HCT116 (cell line): Measurements from ENCODE around the gene LRIG3. TPM values are rescaled to one million over a fixed set of nuclear protein-coding genes. Genes with fewer than 3 reads are reported as not detected.

Source experiments
- ATAC-seq: fragments of 200-7000 bp; cut with Tn5 transposase; 2 replicates; pipeline ENCODE4 v1.9.1; 2020; ENCODE audit warnings: mild to moderate bottlenecking, moderate library complexity
- BruUV-seq: library from RNA; stranded (reverse); fragments of 400-500 nt; replicated peaks from 2 replicates; lab custom pipeline; 2021; lab: Mats Ljungman, UMichigan
- CTCF ChIA-PET: fragments of 300-600 bp; sonication (Branson Sonifier 250); formaldehyde crosslinking; loops from one replicate; lab custom pipeline; 2021; ENCODE audit warnings: antibody characterized with exemption; lab: Charles Lee
- POLR2A ChIA-PET: fragments of 300-600, 350-600 bp; sonication (Branson Sonifier 250); formaldehyde crosslinking; loops from one replicate; lab custom pipeline; 2021; ENCODE audit warnings: antibody characterized with exemption; lab: Charles Lee
- RAD21 ChIA-PET, 2 experiments: fragments of 300-600 bp; sonication (Branson Sonifier 250); formaldehyde crosslinking; loops; one replicate each; lab custom pipeline; 2023; ENCODE audit warnings: low total read pairs in 2 of 2; ENCODE audit not compliant: uncharacterized antibody in 2 of 2, unreplicated experiment in 2 of 2, low non-redundant PET in 1 of 2; lab: Charles Lee
- DNase-seq: peaks from one replicate; pipeline ENCODE4 v3.0.0-alpha.2; 2010; ENCODE audit warnings: low read depth, low spot score
- H2AFZ ChIP-seq: fragments of 200-600 bp; shearing (Covaris generic), sonication (generic); 2 replicates; pipeline ENCODE4 v1.6.1; 2017; ENCODE audit warnings: low read depth, mixed run types, mixed read lengths, antibody characterized with exemption, low read length; ENCODE audit not compliant: poor library complexity, severe bottlenecking
- H3K27ac ChIP-seq: 2 replicates; pipeline ENCODE4 v1.5.1; 2012; ENCODE audit warnings: low read depth, low read length
- H3K27me3 ChIP-seq: fragments of 200-600 bp; sonication (generic); 2 replicates; pipeline ENCODE4 v1.6.1; 2016; ENCODE audit warnings: mixed run types, low read length, mixed read lengths; ENCODE audit not compliant: insufficient read depth
- H3K36me3 ChIP-seq, 2 experiments: fragments of 200-500 bp in 1 of 2; fragments of 200-600 bp in 1 of 2; sonication (Bioruptor generic) in 1 of 2; sonication (generic) in 1 of 2; 2 replicates each; pipeline versions ENCODE4 v1.5.1 to v1.6.1; 2014 to 2016; ENCODE audit warnings: low read length in 2 of 2, inconsistent platforms in 1 of 2, mixed read lengths in 1 of 2, mixed run types in 1 of 2; ENCODE audit not compliant: insufficient read depth in 2 of 2, control insufficient read depth in 1 of 2
- H3K4me1 ChIP-seq, 2 experiments: fragments of 200-600 bp in 1 of 2; sonication (generic) in 1 of 2; 2 replicates each; pipeline versions ENCODE4 v1.5.1 to v1.6.1; 2012 to 2017; ENCODE audit warnings: low read length in 2 of 2, inconsistent platforms in 1 of 2, mild to moderate bottlenecking in 1 of 2, mixed read lengths in 1 of 2, mixed run types in 1 of 2, moderate library complexity in 1 of 2; ENCODE audit not compliant: insufficient read depth in 2 of 2, control insufficient read depth in 1 of 2
- H3K4me2 ChIP-seq: fragments of 200-600 bp; sonication (generic); 2 replicates; pipeline ENCODE4 v1.6.1; 2017; ENCODE audit warnings: mixed run types, low read length, mixed read lengths
- H3K4me3 ChIP-seq, 2 experiments: fragments of 200-600 bp in 1 of 2; sonication (generic) in 1 of 2; replicated peaks in 1 of 2; 2 replicates each; pipeline ENCODE4 v1.5.1; 2011 to 2016; ENCODE audit warnings: low read length in 2 of 2, control low read depth in 1 of 2, low read depth in 1 of 2, mild to moderate bottlenecking in 1 of 2, mixed read lengths in 1 of 2, mixed run types in 1 of 2
- H3K79me2 ChIP-seq: fragments of 200-600 bp; sonication (generic); 2 replicates; pipeline ENCODE4 v1.6.1; 2017; ENCODE audit warnings: mild to moderate bottlenecking, mixed run types, low read length, moderate library complexity, mixed read lengths; ENCODE audit not compliant: insufficient read depth
- H3K9ac ChIP-seq: fragments of 200-600 bp; sonication (generic); 2 replicates; pipeline ENCODE4 v1.6.1; 2016; ENCODE audit warnings: low read length, mixed read lengths
- H3K9me2 ChIP-seq: fragments of 200-600 bp; sonication (generic), shearing (Covaris generic); 2 replicates; pipeline ENCODE4 v1.6.1; 2017; ENCODE audit warnings: mixed run types, mild to moderate bottlenecking, moderate library complexity; ENCODE audit not compliant: insufficient read depth
- H3K9me3 ChIP-seq, 2 experiments: fragments of 200-500 bp in 1 of 2; fragments of 200-600 bp in 1 of 2; sonication (Bioruptor generic) in 1 of 2; sonication (generic) in 1 of 2; 2 replicates each; pipeline ENCODE4 v1.6.1; 2014 to 2017; ENCODE audit warnings: low read length in 2 of 2, mixed read lengths in 2 of 2, inconsistent platforms in 1 of 2, low read depth in 1 of 2, mild to moderate bottlenecking in 1 of 2, mixed run types in 1 of 2, moderate library complexity in 1 of 2; ENCODE audit not compliant: control insufficient read depth in 1 of 2, insufficient read depth in 1 of 2
- H4K20me1 ChIP-seq: fragments of 200-600 bp; sonication (generic), shearing (Covaris generic); 2 replicates; pipeline ENCODE4 v1.6.1; 2017; ENCODE audit warnings: mixed run types, mild to moderate bottlenecking, moderate library complexity; ENCODE audit not compliant: insufficient read depth
- CBX3 ChIP-seq: IDR thresholded peaks from 2 replicates; pipeline ENCODE4 v1.6.1; 2012; ENCODE audit warnings: low read depth
- CEBPB ChIP-seq: IDR thresholded peaks from 2 replicates; pipeline ENCODE4 v1.6.1; 2012; ENCODE audit warnings: low read depth
- EGR1 ChIP-seq: IDR thresholded peaks from 2 replicates; pipeline ENCODE4 v1.6.1; 2012; ENCODE audit warnings: low read depth
- ELF1 ChIP-seq: IDR thresholded peaks from 2 replicates; pipeline ENCODE4 v1.6.1; 2012; ENCODE audit warnings: low read depth, borderline replicate concordance
- EZH2 ChIP-seq: fragments of 200-600 bp; sonication (generic); IDR thresholded peaks from 2 replicates; pipeline ENCODE4 v1.6.1; 2017; ENCODE audit warnings: antibody characterized with exemption, mixed run types
- EZH2phosphoT487 ChIP-seq: fragments of 200-600 bp; IDR thresholded peaks from 2 replicates; pipeline ENCODE4 v1.6.1; 2018; ENCODE audit warnings: antibody characterized with exemption, borderline replicate concordance
- JUND ChIP-seq: IDR thresholded peaks from 2 replicates; pipeline ENCODE4 v1.6.1; 2012
- POLR2A ChIP-seq: IDR thresholded peaks from 2 replicates; pipeline ENCODE4 v1.7.0; 2011; ENCODE audit warnings: borderline replicate concordance; ENCODE audit not compliant: insufficient read depth, insufficient read length; ENCODE audit errors: extremely low read depth
- POLR2AphosphoS5 ChIP-seq: IDR thresholded peaks from 2 replicates; pipeline ENCODE4 v1.6.1; 2011; ENCODE audit warnings: mild to moderate bottlenecking, low read depth, low read length, moderate library complexity
- RAD21 ChIP-seq: IDR thresholded peaks from 2 replicates; pipeline ENCODE4 v1.6.1; 2012; ENCODE audit warnings: low read depth, mild to moderate bottlenecking
- SP1 ChIP-seq: IDR thresholded peaks from 2 replicates; pipeline ENCODE4 v1.6.1; 2012; ENCODE audit warnings: low read depth
- ZBTB33 ChIP-seq: IDR thresholded peaks from 2 replicates; pipeline ENCODE4 v1.6.1; 2011; ENCODE audit warnings: mild to moderate bottlenecking, low read length, moderate library complexity; ENCODE audit not compliant: insufficient replicate concordance; ENCODE audit errors: extremely low read depth
- ZFX ChIP-seq: fragments of 450-650 bp; IDR thresholded peaks from 2 replicates; pipeline ENCODE4 v1.6.1; 2017
- ZNF274 ChIP-seq: fragments of 200-500 bp; sonication (Bioruptor generic); IDR thresholded peaks from 2 replicates; pipeline ENCODE4 v1.6.1; 2014; ENCODE audit warnings: mild to moderate bottlenecking, low read depth, low read length, inconsistent platforms
- intact Hi-C: fragments of 100-400 bp; cut with micrococcal nuclease; formaldehyde crosslinking; loops from 2 replicates; pipeline ENCODE4 v1.10.0; 2022
- total RNA-seq: library from RNA; stranded (reverse); gene quantifications from one replicate; pipeline ENCODE4 v1.2.1, GENCODE V29; 2021; ENCODE audit not compliant: unreplicated experiment
- TF ChIP-seq, protein P1 (sequence below): IDR thresholded peaks from 2 replicates; pipeline ENCODE4 v1.6.1; 2012
- TF ChIP-seq, protein P2 (sequence below), 3 experiments: fragments of 200-600 bp in 1 of 3; sonication (generic) in 1 of 3; IDR thresholded peaks in 2 of 3; conservative IDR thresholded peaks in 1 of 3; 2 replicates each; pipeline ENCODE4 v1.5.1; 2012 to 2017; ENCODE audit warnings: low read depth in 2 of 3, low read length in 2 of 3, antibody characterized with exemption in 1 of 3, borderline replicate concordance in 1 of 3, control low read depth in 1 of 3, mild to moderate bottlenecking in 1 of 3, mixed read lengths in 1 of 3, mixed run types in 1 of 3, moderate library complexity in 1 of 3; ENCODE audit not compliant: insufficient read depth in 1 of 3

LRIG3 gene
- total RNA-seq, 1 experiment from 2014 or later: 11.1 TPM

DNA sequence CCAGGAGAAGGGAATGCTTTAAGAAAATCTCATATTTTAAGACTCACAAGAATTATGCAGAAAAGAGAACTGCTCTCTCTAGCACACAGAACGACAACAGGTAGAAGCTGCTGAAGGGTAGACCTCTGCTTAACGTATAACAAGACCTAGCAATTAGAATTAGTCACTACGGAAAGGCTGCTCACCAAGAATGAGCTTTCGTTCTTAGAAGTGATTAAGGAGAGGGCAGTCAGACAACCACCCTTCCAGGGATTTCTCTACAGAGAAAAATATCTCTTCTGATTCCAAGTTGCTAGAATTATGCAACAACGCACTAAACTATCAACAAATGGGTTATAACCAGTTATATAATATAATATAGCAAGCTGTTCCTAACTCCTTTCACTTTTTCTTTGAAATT lies 18.6 kb downstream of the LRIG3 start:
- H3K79me2 ChIP-seq: no peaks in the 10 kb centered on the region
- no peak for DNase-seq
- no peaks in the 10 kb centered on the region for H3K9me2 ChIP-seq
- H3K4me1 ChIP-seq: no peaks in the 10 kb centered on the region
- H3K9ac ChIP-seq: no peak overlapping the region
- POLR2A ChIA-PET: no interaction called here
- no peak overlapping the region for H3K27ac ChIP-seq
- H4K20me1 ChIP-seq: no peaks in the 10 kb centered on the region
- no TSS peak for BruUV-seq
- peaks cover 0 to 6% of the 10 kb centered on the region in 2 experiments; a peak in 2 of 4 replicates for H3K36me3 ChIP-seq
- intact Hi-C loops: no loop called here
- no peak overlapping the region for H3K4me3 ChIP-seq
- RAD21 ChIA-PET: no interaction called here
- no peaks in the 10 kb centered on the region for H3K27me3 ChIP-seq
- H3K4me2 ChIP-seq: no peak overlapping the region
- ATAC-seq: no peak
- CTCF ChIA-PET: no interaction called here
- TF ChIP-seq EZH2 (no peak), JUND (no peak), POLR2A (no peak), SP1 (no peak), EZH2phosphoT487 (no peak), CBX3 (no peak), ELF1 (no peak)
- TF ChIP-seq, protein P1, sequence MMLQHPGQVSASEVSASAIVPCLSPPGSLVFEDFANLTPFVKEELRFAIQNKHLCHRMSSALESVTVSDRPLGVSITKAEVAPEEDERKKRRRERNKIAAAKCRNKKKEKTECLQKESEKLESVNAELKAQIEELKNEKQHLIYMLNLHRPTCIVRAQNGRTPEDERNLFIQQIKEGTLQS: no peak
- no peak overlapping the region for H2AFZ ChIP-seq
- no peaks in the 10 kb centered on the region for H3K9me3 ChIP-seq

GRCh38 chr12:58897969-58898368 lies 22.3 kb downstream of the LRIG3 start:
- Histone ChIP-seq H2AFZ (no peak overlapping the region), H3K27me3 (no peaks in the 10 kb centered on the region), H3K79me2 (peaks cover 10% of the 10 kb centered on the region; the same call in 1 of the 2 replicates), H4K20me1 (no peaks in the 10 kb centered on the region), H3K4me3 (no peak overlapping the region), H3K9me2 (no peaks in the 10 kb centered on the region), H3K9me3 (no peaks in the 10 kb centered on the region), H3K4me2 (no peak overlapping the region), H3K4me1 (no peaks in the 10 kb centered on the region; a peak in 1 of 4 replicates), H3K9ac (no peak overlapping the region), H3K27ac (no peak overlapping the region), H3K36me3 (no peaks in the 10 kb centered on the region)
- DNase-seq: no peak
- RAD21 ChIA-PET: no interaction called here
- POLR2A ChIA-PET: no interaction called here
- no TSS peak for BruUV-seq
- intact Hi-C loops: no loop called here
- CTCF ChIA-PET: no interaction called here
- no peak for ATAC-seq
- no peak for TF ChIP-seq CBX3
- no peak for TF ChIP-seq POLR2A
- TF ChIP-seq POLR2AphosphoS5: no peak
- TF ChIP-seq EGR1: no peak
- TF ChIP-seq JUND: no peak
- TF ChIP-seq ZNF274: no peak
- TF ChIP-seq RAD21: no peak
- no peak for TF ChIP-seq EZH2phosphoT487
- TF ChIP-seq ZFX: no peak
- TF ChIP-seq ZBTB33: no peak
- TF ChIP-seq, protein P2, sequence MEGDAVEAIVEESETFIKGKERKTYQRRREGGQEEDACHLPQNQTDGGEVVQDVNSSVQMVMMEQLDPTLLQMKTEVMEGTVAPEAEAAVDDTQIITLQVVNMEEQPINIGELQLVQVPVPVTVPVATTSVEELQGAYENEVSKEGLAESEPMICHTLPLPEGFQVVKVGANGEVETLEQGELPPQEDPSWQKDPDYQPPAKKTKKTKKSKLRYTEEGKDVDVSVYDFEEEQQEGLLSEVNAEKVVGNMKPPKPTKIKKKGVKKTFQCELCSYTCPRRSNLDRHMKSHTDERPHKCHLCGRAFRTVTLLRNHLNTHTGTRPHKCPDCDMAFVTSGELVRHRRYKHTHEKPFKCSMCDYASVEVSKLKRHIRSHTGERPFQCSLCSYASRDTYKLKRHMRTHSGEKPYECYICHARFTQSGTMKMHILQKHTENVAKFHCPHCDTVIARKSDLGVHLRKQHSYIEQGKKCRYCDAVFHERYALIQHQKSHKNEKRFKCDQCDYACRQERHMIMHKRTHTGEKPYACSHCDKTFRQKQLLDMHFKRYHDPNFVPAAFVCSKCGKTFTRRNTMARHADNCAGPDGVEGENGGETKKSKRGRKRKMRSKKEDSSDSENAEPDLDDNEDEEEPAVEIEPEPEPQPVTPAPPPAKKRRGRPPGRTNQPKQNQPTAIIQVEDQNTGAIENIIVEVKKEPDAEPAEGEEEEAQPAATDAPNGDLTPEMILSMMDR (IDR thresholded peaks at IDR 0.05 in 2 of 3, conservative IDR thresholded peaks at IDR 0.05 in 1 of 3; ENCODE audit: borderline replicate concordance in 1 of 3, insufficient read depth in 1 of 3, low read depth in 2 of 3, low read length in 2 of 3): no peak
- TF ChIP-seq, protein P1: no peak
- no peak for TF ChIP-seq CEBPB
- no peak for TF ChIP-seq ELF1
- TF ChIP-seq EZH2: no peak
